Colon (tissue), 2 donors: ENCODE data around the gene CCM2.

Experiments used
- FAIRE-seq: peaks from 2 replicates; lab custom pipeline; 2012; peaks lifted over from hg19 to GRCh38; lab: Jason Lieb, UNC
- donor health status: control.
- donor health status: control.

The CCM2 gene

GRCh38 chr7:45082031-45082830, 82.2 kb downstream of the CCM2 start:
- FAIRE-seq: no peak

- FAIRE-seq: no peak
These were observed 82.9 kb downstream of the CCM2 start for GRCh38 chr7:45082831-45083331.

GRCh38 chr7:45084336-45084735, 84.3 kb downstream of the CCM2 start:
- FAIRE-seq: no peak

GRCh38 chr7:45084901-45085618, 85.1 kb downstream of the CCM2 start:
- FAIRE-seq: no peak

- FAIRE-seq: no peak
These were observed 85.7 kb downstream of the CCM2 start for GRCh38 chr7:45085619-45086200.

- no peak for FAIRE-seq
These were observed 86.5 kb downstream of the CCM2 start for GRCh38 chr7:45086331-45087065.

- FAIRE-seq: no peak
These were observed 87.5 kb downstream of the CCM2 start for GRCh38 chr7:45087301-45088145.

- no peak for FAIRE-seq
These were observed 88.2 kb downstream of the CCM2 start for GRCh38 chr7:45088146-45088701.

- no peak for FAIRE-seq
These were observed 88.9 kb downstream of the CCM2 start, which contains the start of gene NACAD for GRCh38 chr7:45088821-45089340. TSS of gene NACAD (minus strand) at chr7:45088969. CDS start at chr7:45088894, 75 bp downstream.

GRCh38 chr7:45089341-45089891, 89.4 kb downstream of the CCM2 start:
- no peak for FAIRE-seq

GRCh38 chr7:45092100-45092930, 92.3 kb downstream of the CCM2 start:
- FAIRE-seq: no peak

- FAIRE-seq: no peak
These were observed 92.9 kb downstream of the CCM2 start for GRCh38 chr7:45092931-45093235.

- no peak for FAIRE-seq
These were observed 99.2 kb downstream of the CCM2 start for GRCh38 chr7:45098983-45099839.

GRCh38 chr7:45099891-45100760, 100.1 kb downstream of the CCM2 start:
- no peak for FAIRE-seq

- FAIRE-seq: no peak
These were observed 100.9 kb downstream of the CCM2 start for GRCh38 chr7:45100761-45101480.

- no peak for FAIRE-seq
These were observed 101.7 kb downstream of the CCM2 start for GRCh38 chr7:45101748-45102147.
